Measurements from ENCODE around the gene TMEM178B. TPM values are rescaled to one million over a fixed set of nuclear protein-coding genes. Genes with fewer than 3 reads are reported as not detected.

The TMEM178B gene
- total and polyA plus RNA-seq, 2 experiments from 2014 or later = 0.39 to 0.46 TPM

DNA sequence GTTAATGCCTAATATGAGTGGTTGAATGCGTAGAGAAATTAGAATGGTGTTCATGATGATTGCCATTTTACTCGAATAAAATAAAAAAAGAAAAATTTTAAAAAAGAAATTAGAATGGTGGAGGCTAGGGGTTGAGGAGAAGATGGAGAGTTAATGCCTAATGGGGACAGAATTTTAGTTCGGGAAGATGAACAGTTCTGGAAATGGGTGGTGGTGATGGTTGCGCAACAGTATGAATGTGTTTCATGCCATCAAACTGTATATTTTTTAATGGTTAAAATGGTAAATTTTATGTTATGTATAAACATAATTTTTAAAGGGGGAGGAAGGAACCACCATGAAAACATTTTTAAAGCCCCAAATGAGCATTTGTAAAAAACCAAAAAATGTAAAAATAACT lies 337.3 kb downstream of the TMEM178B start:
- no peak overlapping the region for H3K27ac ChIP-seq
- no peak overlapping the region for H3K4me3 ChIP-seq
- H3K27me3 ChIP-seq = no peaks in the 10 kb centered on the region
- no peaks in the 10 kb centered on the region for H3K36me3 ChIP-seq
- H3K4me1 ChIP-seq (ENCODE audit: low read depth) = no peaks in the 10 kb centered on the region
- no peaks in the 10 kb centered on the region for H3K9me3 ChIP-seq (ENCODE audit: low read depth)
- no peak for DNase-seq (ENCODE audit: low read depth in 1 of 2, low spot score in 1 of 2)
- no peak for TF ChIP-seq CTCF (IDR thresholded peaks at IDR 0.05; ENCODE audit: low read depth, low read length)

- DNase-seq (ENCODE audit: low read depth in 1 of 2, low spot score in 1 of 2) = no peak
Observed at GRCh38 chr7:141415999-141416398, 342.1 kb downstream of the TMEM178B start.

GRCh38 chr7:141416650-141417270 lies 342.9 kb downstream of the TMEM178B start:
- no peak overlapping the region for H3K27ac ChIP-seq
- no peaks in the 10 kb centered on the region for H3K9me3 ChIP-seq (ENCODE audit: low read depth)
- no peak overlapping the region for H3K4me3 ChIP-seq
- no peak for DNase-seq (ENCODE audit: low read depth in 1 of 2, low spot score in 1 of 2)
- H3K4me1 ChIP-seq (ENCODE audit: low read depth) = no peaks in the 10 kb centered on the region
- no peaks in the 10 kb centered on the region for H3K36me3 ChIP-seq
- H3K27me3 ChIP-seq = no peaks in the 10 kb centered on the region
- TF ChIP-seq CTCF (IDR thresholded peaks at IDR 0.05; ENCODE audit: low read depth, low read length) = no peak

More at GRCh38 chr7:141415999-141416398, 342.1 kb downstream of the TMEM178B start:
- H3K4me3 ChIP-seq = no peak overlapping the region
- no peaks in the 10 kb centered on the region for H3K9me3 ChIP-seq (ENCODE audit: low read depth)
- no peaks in the 10 kb centered on the region for H3K4me1 ChIP-seq (ENCODE audit: low read depth)
- no peak overlapping the region for H3K27ac ChIP-seq
- H3K27me3 ChIP-seq = no peaks in the 10 kb centered on the region
- H3K36me3 ChIP-seq = no peaks in the 10 kb centered on the region
- TF ChIP-seq CTCF (IDR thresholded peaks at IDR 0.05; ENCODE audit: low read depth, low read length) = no peak

DNA sequence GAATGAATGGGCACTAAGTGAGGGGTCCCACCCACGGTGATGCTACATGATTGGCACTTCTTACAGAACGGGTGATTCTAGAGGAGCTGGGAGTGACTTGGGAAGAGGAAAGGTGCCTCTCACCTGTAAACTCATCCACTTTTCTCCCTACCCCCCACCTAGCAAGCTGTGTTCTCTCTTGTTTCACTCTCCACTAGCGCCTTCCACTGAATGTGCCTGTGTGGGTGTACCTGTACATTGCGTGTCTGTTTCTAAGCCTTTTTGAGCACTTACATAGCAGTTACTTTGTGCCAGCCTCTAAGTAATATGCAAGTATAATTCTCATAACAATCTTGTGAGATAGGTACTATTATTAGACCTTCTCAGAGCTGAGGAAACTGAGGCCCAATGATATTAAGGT lies 343.6 kb downstream of the TMEM178B start:
- Histone ChIP-seq H3K27me3 (no peaks in the 10 kb centered on the region), H3K4me1 (ENCODE audit: low read depth) (no peaks in the 10 kb centered on the region), H3K27ac (no peak overlapping the region), H3K9me3 (ENCODE audit: low read depth) (no peaks in the 10 kb centered on the region), H3K36me3 (no peaks in the 10 kb centered on the region), H3K4me3 (no peak overlapping the region)
- no peak for TF ChIP-seq CTCF (IDR thresholded peaks at IDR 0.05; ENCODE audit: low read depth, low read length)
- DNase-seq (ENCODE audit: low read depth in 1 of 2, low spot score in 1 of 2) = no peak

DNA sequence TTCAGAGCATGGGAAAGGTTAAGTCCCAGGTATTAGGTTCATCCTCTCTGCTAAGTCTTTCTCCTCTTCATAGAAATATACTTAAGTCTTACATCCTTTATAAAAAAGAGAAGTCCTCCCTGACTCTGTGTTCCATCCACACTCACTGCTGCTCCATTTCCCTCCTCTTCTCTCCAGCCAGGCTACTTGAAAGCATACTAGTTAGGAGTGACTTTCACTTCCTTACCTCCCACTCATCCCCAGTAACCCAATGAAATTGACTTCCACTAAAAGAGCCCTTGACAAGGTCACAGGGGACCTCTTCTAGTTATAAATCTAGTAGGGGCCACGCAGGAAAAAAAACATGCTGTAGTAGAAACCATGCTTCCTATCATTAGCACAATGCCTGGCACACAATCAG lies 344.2 kb downstream of the TMEM178B start:
- H3K27ac ChIP-seq = no peak overlapping the region
- H3K4me1 ChIP-seq (ENCODE audit: low read depth) = no peaks in the 10 kb centered on the region
- no peak overlapping the region for H3K4me3 ChIP-seq
- no peaks in the 10 kb centered on the region for H3K36me3 ChIP-seq
- no peak for DNase-seq (ENCODE audit: low read depth in 1 of 2, low spot score in 1 of 2)
- no peaks in the 10 kb centered on the region for H3K27me3 ChIP-seq
- TF ChIP-seq CTCF (IDR thresholded peaks at IDR 0.05; ENCODE audit: low read depth, low read length) = no peak
- H3K9me3 ChIP-seq (ENCODE audit: low read depth) = no peaks in the 10 kb centered on the region

All from cardiac muscle cell (in vitro differentiated cells and primary cell).